ENCODE measurements around the gene PSEN2. TPM values are rescaled to one million over a fixed set of nuclear protein-coding genes. Genes with fewer than 3 reads are reported as not detected.

The PSEN2 gene
- total RNA-seq, 6 donors from 2014 or later = 31.2 to 70.9 (median 37.6) TPM

- Histone ChIP-seq H3K4me3 (no peak overlapping the region), H3K36me3 (peaks cover 3 to 46% (median 17%) of the 10 kb centered on the region in 4 donors), H3K27ac (no peak overlapping the region), H3K27me3 (no peaks in the 10 kb centered on the region), H3K9me3 (no peaks in the 10 kb centered on the region), H3K4me1 (peaks cover 30 to 48% (median 41%) of the 10 kb centered on the region in 4 donors)
- 69 to 75% methylated on average over 18 to 20 of the region's 20 CpGs for WGBS, 2 donors
- ATAC-seq (ENCODE audit: low FRiP score in 2 of 2) (no peak), DNase-seq (peak in 1 of 2 donors; percentile 37)
- TF ChIP-seq EP300 (IDR thresholded peaks at IDR 0.05) = no peak
- TF ChIP-seq POLR2AphosphoS5 (IDR thresholded peaks at IDR 0.05) = no peak
- TF ChIP-seq POLR2A (IDR thresholded peaks at IDR 0.05) = no peak
- TF ChIP-seq, protein P1, sequence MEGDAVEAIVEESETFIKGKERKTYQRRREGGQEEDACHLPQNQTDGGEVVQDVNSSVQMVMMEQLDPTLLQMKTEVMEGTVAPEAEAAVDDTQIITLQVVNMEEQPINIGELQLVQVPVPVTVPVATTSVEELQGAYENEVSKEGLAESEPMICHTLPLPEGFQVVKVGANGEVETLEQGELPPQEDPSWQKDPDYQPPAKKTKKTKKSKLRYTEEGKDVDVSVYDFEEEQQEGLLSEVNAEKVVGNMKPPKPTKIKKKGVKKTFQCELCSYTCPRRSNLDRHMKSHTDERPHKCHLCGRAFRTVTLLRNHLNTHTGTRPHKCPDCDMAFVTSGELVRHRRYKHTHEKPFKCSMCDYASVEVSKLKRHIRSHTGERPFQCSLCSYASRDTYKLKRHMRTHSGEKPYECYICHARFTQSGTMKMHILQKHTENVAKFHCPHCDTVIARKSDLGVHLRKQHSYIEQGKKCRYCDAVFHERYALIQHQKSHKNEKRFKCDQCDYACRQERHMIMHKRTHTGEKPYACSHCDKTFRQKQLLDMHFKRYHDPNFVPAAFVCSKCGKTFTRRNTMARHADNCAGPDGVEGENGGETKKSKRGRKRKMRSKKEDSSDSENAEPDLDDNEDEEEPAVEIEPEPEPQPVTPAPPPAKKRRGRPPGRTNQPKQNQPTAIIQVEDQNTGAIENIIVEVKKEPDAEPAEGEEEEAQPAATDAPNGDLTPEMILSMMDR (IDR thresholded peaks at IDR 0.05) = no peak
Observed at GRCh38 chr1:226884966-226885820, 14.8 kb downstream of the PSEN2 start.

DNA sequence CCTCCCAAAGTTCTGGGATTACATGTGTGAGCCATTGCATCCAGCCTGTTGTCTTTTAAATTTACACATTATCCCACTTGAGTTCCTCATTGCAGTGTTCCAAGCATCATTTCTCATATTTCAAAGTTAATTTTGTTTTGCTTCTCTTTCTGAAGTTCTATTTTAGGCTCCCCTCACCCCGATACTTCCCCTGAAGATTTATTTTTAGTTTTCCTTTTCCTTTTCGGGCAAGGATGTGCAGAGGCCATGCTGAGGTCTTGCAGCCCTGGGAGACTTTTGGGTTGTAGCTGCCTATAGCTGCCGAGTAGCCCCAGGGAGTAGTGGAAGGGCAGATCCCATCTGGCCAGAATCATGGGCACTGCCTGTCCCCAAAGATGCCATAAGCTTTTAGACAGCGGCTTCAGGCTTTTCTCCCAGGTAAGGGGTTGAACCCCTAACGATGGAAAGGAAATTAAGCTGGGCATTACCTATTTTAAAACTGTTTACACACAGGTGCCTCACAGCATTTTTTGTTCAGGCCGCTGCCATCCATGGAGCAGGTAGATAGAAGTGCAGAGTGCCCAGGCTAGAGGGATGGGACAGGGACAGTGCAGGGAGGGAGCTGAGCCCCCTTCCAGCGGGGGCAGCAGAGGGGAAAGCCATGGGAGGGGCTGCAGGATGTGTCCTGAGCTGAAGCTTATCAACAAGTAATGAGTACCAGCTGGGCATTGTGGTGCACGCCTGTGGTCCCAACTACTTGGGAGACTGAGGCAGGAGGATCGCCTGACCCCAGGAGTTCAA, 15.9 kb downstream of the PSEN2 start:
- Histone ChIP-seq H3K9me3 (no peaks in the 10 kb centered on the region), H3K4me3 (no peak overlapping the region), H3K4me1 (peaks cover 30 to 48% (median 41%) of the 10 kb centered on the region in 4 donors), H3K27me3 (no peaks in the 10 kb centered on the region), H3K36me3 (peaks cover 4 to 44% (median 20%) of the 10 kb centered on the region in 4 donors), H3K27ac (no peak overlapping the region)
- WGBS, 2 donors = 54 to 60% methylated on average over 8 to 9 of the region's 9 CpGs
- TF ChIP-seq, protein P1 (IDR thresholded peaks at IDR 0.05) = no peak
- no peak for TF ChIP-seq POLR2AphosphoS5 (IDR thresholded peaks at IDR 0.05)
- no peak for TF ChIP-seq EP300 (IDR thresholded peaks at IDR 0.05)
- TF ChIP-seq POLR2A (IDR thresholded peaks at IDR 0.05) = no peak
- no peak for ATAC-seq (ENCODE audit: low FRiP score in 2 of 2)
- no peak for DNase-seq

GRCh38 chr1:226887006-226887405, 16.6 kb downstream of the PSEN2 start:
- TF ChIP-seq POLR2AphosphoS5 (IDR thresholded peaks at IDR 0.05) = no peak
- TF ChIP-seq, protein P1 (IDR thresholded peaks at IDR 0.05) = no peak
- H3K4me1 ChIP-seq = peaks cover 29 to 50% (median 45%) of the 10 kb centered on the region in 4 donors
- no peaks in the 10 kb centered on the region for H3K27me3 ChIP-seq
- no peaks in the 10 kb centered on the region for H3K9me3 ChIP-seq
- ATAC-seq (ENCODE audit: low FRiP score in 2 of 2) = no peak
- H3K4me3 ChIP-seq = no peak overlapping the region
- 95 to 97% methylated on average over 5 of the region's 6 CpGs for WGBS, 2 donors
- H3K27ac ChIP-seq = no peak overlapping the region
- peaks cover 4 to 48% (median 19%) of the 10 kb centered on the region in 4 donors for H3K36me3 ChIP-seq
- DNase-seq = peak in 1 of 2 donors; percentile 41

GRCh38 chr1:226888021-226888420, 17.6 kb downstream of the PSEN2 start:
- H3K36me3 ChIP-seq = peaks cover 4 to 58% (median 21%) of the 10 kb centered on the region in 4 donors

More at GRCh38 chr1:226888021-226888420, 17.6 kb downstream of the PSEN2 start:
- no peak for TF ChIP-seq POLR2AphosphoS5 (IDR thresholded peaks at IDR 0.05)
- TF ChIP-seq POLR2A (IDR thresholded peaks at IDR 0.05) = no peak
- TF ChIP-seq, protein P1 (IDR thresholded peaks at IDR 0.05) = no peak
- no peak for TF ChIP-seq EP300 (IDR thresholded peaks at IDR 0.05)
- Histone ChIP-seq H3K27ac (no peak overlapping the region), H3K27me3 (no peaks in the 10 kb centered on the region), H3K4me1 (peaks cover 28 to 47% (median 40%) of the 10 kb centered on the region in 4 donors), H3K4me3 (no peak overlapping the region), H3K9me3 (no peaks in the 10 kb centered on the region)
- ATAC-seq (ENCODE audit: low FRiP score in 2 of 2) (no peak), DNase-seq (no peak)
- 91% methylated on average over 8 of the region's 8 CpGs for WGBS, 2 donors

Measured in upper lobe of left lung (tissue), 6 donors.